ENCODE data around the gene ETV5. TPM values are rescaled to one million over a fixed set of nuclear protein-coding genes. Genes with fewer than 3 reads are reported as not detected.

ETV5 gene
- total RNA-seq, 2 donors from 2014 or later: 0.99 to 1.2 TPM

DNA sequence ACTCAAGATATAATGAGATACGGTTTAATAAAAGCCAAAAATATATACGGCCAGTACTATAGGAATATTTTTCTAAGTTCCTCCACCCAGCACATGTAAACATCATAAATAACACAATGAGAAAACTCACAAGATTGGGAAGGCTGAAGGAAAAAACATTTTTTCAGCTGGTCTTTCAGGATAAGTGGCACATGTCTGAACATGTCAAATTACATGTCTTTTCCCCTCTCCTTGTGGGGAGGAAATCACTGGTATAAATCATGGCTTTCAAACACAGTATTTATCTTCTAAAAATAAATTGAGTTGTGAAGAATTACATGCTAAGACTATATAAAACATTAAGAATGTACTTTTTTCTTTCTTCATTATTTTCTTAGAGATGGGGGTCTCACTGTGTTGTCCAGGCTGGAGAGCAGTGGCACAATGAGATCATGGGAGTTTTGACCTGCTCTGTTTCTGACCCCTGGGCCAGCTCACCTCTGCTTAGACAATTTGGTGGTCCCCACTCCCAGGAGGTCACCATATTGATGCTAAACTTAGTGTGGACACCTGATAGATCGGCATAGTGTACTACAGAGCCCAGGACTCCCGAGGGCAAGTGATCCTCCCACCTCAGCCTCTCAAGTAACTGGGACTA lies 32.8 kb downstream of the ETV5 start:
- H3K27ac Mint-ChIP-seq: no peak overlapping the region

DNA sequence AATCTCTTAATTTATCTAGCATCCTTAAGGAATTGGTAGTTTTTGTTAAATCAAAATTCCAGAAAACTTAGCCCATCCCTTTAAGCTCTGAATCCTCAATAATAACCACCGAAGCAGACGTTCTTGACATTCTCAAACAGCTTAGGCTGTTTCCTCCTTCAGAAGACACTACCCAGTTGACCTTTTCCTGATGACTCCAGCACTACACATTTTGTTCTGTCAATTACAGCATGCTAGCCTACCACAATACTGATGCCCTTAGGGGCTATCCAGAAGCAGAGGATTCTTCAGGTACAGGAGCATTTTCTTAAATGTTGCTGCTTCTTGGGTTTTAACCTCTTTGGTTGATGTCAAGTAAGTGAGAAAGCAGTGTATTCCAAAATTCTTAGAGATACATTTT lies 33.4 kb downstream of the ETV5 start:
- H3K9me3 Mint-ChIP-seq: no peaks in the 10 kb centered on the region
- H3K36me3 Mint-ChIP-seq (ENCODE audit: low read depth): no peaks in the 10 kb centered on the region
- peaks cover 21% of the 10 kb centered on the region for H3K27me3 Mint-ChIP-seq
- no peak overlapping the region for H3K27ac Mint-ChIP-seq
- no peaks in the 10 kb centered on the region for H3K4me1 Mint-ChIP-seq
- H3K4me3 Mint-ChIP-seq: no peak overlapping the region
- no peak for ATAC-seq (replicated peaks)

More for the DNA sequence above, 32.8 kb downstream of the ETV5 start:
- no peaks in the 10 kb centered on the region for H3K36me3 Mint-ChIP-seq (ENCODE audit: low read depth)
- peaks cover 22% of the 10 kb centered on the region for H3K27me3 Mint-ChIP-seq
- no peaks in the 10 kb centered on the region for H3K9me3 Mint-ChIP-seq
- ATAC-seq (replicated peaks): no peak
- H3K4me1 Mint-ChIP-seq: no peaks in the 10 kb centered on the region
- H3K4me3 Mint-ChIP-seq: no peak overlapping the region

DNA sequence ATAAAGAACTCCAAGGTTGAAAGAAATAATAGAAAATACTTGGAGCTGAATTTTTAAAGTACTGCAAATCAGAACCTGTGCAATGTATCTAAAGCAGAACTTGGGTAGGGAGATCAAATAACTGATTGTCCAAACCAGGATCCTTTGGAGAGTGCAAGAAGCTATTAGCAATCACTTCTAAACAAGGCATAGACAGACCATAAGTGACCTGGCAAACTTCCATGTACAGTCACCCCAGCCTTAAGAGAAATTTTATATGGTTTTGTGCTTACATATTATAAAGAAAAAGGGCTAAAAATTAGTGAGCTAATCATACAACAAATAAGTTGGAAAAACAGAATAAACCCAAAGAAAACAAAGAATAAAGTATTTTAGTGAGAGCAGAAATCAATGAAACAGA lies 35.2 kb downstream of the ETV5 start:
- H3K36me3 Mint-ChIP-seq (ENCODE audit: low read depth): no peaks in the 10 kb centered on the region
- no peak for ATAC-seq (replicated peaks)
- no peak overlapping the region for H3K27ac Mint-ChIP-seq
- no peak overlapping the region for H3K4me3 Mint-ChIP-seq
- no peaks in the 10 kb centered on the region for H3K9me3 Mint-ChIP-seq
- H3K27me3 Mint-ChIP-seq: peaks cover 24% of the 10 kb centered on the region
- no peaks in the 10 kb centered on the region for H3K4me1 Mint-ChIP-seq

DNA sequence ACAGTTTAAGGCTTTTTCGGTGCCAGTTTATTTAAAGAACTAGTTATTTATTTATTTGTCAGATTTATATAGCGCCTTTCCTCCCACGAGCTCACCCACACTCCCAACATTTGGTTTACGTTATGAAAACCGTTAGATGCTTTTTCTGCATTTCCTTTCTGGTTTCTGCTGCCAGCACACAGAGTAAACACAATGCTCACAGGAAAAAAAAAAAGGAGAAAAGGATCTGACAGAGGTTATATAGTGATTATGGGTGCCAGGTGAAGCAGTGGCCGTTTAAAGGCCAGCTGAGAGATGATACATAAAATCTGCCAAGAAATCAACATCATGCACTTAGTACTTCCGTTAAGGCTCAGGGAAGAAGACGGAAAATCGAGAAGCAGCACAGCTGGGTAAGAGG lies 37.9 kb downstream of the ETV5 start:
- no peak overlapping the region for H3K27ac Mint-ChIP-seq
- H3K27me3 Mint-ChIP-seq: peaks cover 21% of the 10 kb centered on the region
- H3K36me3 Mint-ChIP-seq (ENCODE audit: low read depth): no peaks in the 10 kb centered on the region
- no peaks in the 10 kb centered on the region for H3K9me3 Mint-ChIP-seq
- H3K4me3 Mint-ChIP-seq: no peak overlapping the region
- no peak for ATAC-seq (replicated peaks)
- peaks cover 6% of the 10 kb centered on the region for H3K4me1 Mint-ChIP-seq

DNA sequence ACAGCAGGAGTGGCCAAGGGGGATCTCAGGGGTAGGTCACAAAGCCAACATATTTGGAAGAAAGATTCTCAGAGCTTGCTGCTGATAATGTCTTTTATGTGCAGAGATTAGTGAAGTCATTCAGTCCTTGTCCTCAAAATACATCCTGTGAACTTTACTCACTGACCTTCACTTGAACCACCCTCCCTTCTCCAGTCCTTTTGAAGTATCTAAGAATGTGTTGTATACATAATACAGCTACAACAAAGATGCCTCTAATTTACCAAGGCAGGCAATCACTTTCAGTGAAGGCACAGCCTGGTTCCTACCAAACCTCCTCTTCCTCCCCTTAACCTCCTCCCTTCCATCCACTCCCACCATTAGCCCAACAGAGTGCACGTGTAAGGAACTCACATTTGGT lies 38.3 kb downstream of the ETV5 start:
- Mint-ChIP-seq H3K9me3 (no peaks in the 10 kb centered on the region), H3K27ac (no peak overlapping the region), H3K4me1 (peaks cover 6% of the 10 kb centered on the region), H3K4me3 (no peak overlapping the region), H3K27me3 (peaks cover 21% of the 10 kb centered on the region), H3K36me3 (ENCODE audit: low read depth) (no peaks in the 10 kb centered on the region)
- ATAC-seq (replicated peaks): no peak

DNA sequence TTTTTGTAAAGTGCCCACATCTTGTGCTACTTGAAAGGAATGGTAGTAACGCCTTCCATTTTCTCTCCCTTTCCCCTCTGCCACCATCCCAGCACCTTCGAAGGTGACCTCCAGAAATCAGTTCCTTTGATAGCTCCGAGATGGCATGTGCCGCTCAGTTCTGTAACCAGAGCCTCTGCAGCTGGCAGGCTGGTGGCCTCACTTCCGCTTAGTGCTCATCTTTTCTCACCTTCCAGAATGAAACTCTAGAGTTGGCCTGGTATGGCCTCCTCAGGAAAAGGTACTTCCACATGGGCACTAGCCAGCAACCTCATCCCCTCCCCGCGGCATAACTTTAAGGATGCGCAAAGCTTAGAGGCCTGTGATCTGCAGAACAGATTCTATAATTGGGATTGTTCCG lies 38.8 kb downstream of the ETV5 start:
- H3K4me1 Mint-ChIP-seq: peaks cover 6% of the 10 kb centered on the region
- ATAC-seq (replicated peaks): no peak
- H3K27me3 Mint-ChIP-seq: peaks cover 23% of the 10 kb centered on the region
- no peaks in the 10 kb centered on the region for H3K36me3 Mint-ChIP-seq (ENCODE audit: low read depth)
- H3K9me3 Mint-ChIP-seq: no peaks in the 10 kb centered on the region
- no peak overlapping the region for H3K4me3 Mint-ChIP-seq
- no peak overlapping the region for H3K27ac Mint-ChIP-seq

DNA sequence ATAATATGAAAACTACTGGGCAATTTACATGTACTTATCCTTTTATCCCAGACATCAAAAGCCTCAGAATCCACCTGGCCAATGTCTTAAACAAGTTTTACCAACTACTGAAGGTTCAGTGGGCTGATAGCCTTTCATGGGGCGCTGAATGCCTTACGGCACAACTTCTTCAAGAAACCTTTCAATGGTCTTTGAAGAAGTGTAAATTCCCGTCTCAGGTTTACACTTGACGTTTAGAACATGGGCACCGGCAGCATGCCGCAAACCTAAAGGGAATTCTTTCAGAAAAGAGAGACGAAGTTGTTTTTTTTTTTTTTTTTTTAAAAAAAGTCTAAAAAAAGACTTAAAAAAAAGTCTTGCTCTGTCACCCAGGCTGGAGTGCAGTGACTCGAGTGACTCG lies 39.7 kb downstream of the ETV5 start:
- Mint-ChIP-seq H3K4me1 (peaks cover 6% of the 10 kb centered on the region), H3K36me3 (ENCODE audit: low read depth) (no peaks in the 10 kb centered on the region), H3K27me3 (peaks cover 23% of the 10 kb centered on the region), H3K9me3 (no peaks in the 10 kb centered on the region), H3K4me3 (no peak overlapping the region), H3K27ac (no peak overlapping the region)
- ATAC-seq (replicated peaks): no peak

DNA sequence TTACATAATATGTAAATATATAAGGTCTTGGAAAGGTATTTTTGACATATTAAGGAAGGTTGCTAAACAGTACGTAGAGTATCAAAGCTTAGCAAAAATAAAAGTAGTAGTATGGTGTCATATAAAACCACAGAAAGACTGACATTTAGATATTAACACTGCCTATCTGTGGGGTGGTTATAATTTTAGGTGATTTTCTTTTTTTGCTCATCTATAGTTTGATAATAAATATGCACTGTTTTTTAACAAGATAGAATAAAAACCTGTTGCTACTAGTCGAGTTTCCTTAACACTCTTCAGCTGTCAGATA lies 40.7 kb downstream of the ETV5 start:
- Mint-ChIP-seq H3K9me3 (no peaks in the 10 kb centered on the region), H3K4me3 (no peak overlapping the region), H3K4me1 (peaks cover 6% of the 10 kb centered on the region), H3K27me3 (peaks cover 27% of the 10 kb centered on the region), H3K27ac (no peak overlapping the region), H3K36me3 (ENCODE audit: low read depth) (no peaks in the 10 kb centered on the region)
- ATAC-seq (replicated peaks): peak; percentile 57

DNA sequence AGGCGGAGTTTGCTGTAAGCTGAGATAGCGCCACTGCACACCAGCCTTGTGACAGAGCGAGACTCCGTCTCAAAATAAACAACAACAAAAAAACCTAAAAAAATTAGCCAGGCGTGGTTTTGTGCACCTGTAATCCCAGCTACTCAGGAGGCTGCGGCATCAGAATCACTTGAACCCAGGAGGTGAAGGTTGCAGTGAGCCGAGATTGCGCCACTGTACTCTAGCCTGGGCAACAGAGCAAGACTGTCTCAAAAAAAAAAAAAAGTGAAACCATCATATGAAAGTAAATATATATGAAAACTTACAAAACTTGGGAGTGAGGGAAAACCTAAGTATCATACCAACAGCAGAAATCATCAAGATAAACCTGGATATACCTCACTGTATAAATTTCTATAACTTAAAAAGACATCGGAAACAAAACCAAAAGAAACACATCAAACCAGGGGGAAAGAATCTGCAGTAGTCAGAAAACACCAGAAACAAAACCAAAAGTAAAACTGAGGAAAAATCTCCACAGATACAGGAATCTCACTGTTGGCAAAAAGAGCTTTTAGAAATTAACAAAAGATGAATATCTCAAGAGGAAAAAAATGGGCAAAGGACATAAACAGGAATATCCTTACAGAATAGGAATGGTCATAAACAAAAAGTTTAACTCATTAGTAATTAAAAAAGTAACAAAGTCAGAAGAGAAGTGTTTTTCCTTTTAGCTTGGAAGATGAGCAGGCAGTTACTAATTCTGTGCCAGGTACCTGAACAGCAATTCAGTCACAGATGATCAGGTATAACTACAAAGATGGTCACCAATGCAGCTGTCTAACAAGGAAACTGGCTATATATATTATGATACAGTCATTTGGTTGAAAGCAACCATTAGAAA lies 41.3 kb downstream of the ETV5 start:
- ATAC-seq (replicated peaks): peak; percentile 59
- peaks cover 27% of the 10 kb centered on the region for H3K27me3 Mint-ChIP-seq
- peak overlapping the region; percentile 55 for H3K4me3 Mint-ChIP-seq
- no peaks in the 10 kb centered on the region for H3K9me3 Mint-ChIP-seq
- H3K4me1 Mint-ChIP-seq: peaks cover 6% of the 10 kb centered on the region
- H3K27ac Mint-ChIP-seq: peak overlapping the region; percentile 68
- no peaks in the 10 kb centered on the region for H3K36me3 Mint-ChIP-seq (ENCODE audit: low read depth)

DNA sequence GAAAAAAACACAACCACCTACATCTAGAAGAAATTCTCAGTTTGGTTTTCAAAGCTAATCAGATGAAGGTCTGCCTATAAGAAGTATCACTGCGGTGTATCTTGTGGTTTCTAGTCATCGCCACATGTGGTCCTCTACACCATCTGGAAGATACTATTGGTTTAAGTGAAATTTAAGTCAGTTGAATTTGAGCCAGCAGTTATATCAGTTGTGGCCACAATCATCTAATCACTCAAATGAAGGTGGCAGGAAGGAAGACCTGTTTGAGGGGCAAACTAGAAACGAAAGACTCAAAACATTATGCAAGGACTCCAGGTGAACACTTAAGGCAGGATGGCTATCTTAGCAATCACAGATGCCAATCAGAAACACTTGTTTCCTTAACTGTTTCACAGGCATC lies 48.7 kb downstream of the ETV5 start:
- peak; percentile 86 for ATAC-seq (replicated peaks)
- Mint-ChIP-seq H3K27me3 (peaks cover 38% of the 10 kb centered on the region), H3K36me3 (ENCODE audit: low read depth) (no peaks in the 10 kb centered on the region), H3K9me3 (no peaks in the 10 kb centered on the region), H3K4me3 (no peak overlapping the region), H3K27ac (no peak overlapping the region), H3K4me1 (peaks cover 7% of the 10 kb centered on the region)

DNA sequence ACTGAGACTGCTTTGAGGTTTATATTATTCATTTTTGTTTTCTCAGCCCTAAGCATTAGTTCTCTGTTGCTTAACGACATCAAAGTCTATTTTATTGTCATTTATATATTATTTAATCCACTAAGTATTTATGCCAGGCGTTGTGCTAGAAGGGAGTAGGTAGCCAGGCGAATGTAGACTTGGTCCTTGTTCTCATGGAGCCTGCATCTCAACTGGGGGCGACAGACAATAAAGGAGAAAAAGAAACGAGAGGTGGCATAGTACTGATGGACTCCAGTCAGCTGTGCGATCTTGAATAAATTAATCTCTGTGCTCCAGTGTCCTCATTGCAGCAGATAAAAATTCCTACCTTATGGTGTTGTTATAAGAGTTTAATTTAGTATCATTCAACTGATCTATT lies 49.7 kb downstream of the ETV5 start:
- no peak overlapping the region for H3K4me3 Mint-ChIP-seq
- H3K27ac Mint-ChIP-seq: no peak overlapping the region
- ATAC-seq (replicated peaks): no peak
- H3K9me3 Mint-ChIP-seq: no peaks in the 10 kb centered on the region
- H3K27me3 Mint-ChIP-seq: peaks cover 39% of the 10 kb centered on the region
- peaks cover 7% of the 10 kb centered on the region for H3K4me1 Mint-ChIP-seq
- no peaks in the 10 kb centered on the region for H3K36me3 Mint-ChIP-seq (ENCODE audit: low read depth)

DNA sequence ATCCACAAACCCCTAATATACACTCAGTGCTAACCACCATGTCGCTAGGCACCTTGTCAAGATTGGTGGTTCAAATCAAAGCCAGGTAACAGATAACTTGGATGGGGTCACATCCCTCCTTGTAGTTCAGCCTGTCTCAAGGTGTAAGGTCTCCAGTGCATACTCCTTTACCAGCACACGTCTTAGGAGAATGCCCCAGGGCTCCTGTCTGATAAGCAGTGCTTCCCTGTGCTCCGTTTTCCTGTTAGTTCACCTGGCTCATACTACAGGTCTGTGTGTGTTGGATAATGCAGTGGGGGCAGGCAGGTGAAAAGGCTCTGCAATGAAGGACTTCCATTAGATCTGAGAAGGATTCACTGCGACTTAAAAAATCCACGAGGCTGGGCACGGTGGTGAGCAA lies 50.7 kb downstream of the ETV5 start:
- no peak overlapping the region for H3K4me3 Mint-ChIP-seq
- no peak overlapping the region for H3K27ac Mint-ChIP-seq
- no peaks in the 10 kb centered on the region for H3K36me3 Mint-ChIP-seq (ENCODE audit: low read depth)
- H3K9me3 Mint-ChIP-seq: no peaks in the 10 kb centered on the region
- H3K4me1 Mint-ChIP-seq: peaks cover 7% of the 10 kb centered on the region
- no peak for ATAC-seq (replicated peaks)
- H3K27me3 Mint-ChIP-seq: peaks cover 39% of the 10 kb centered on the region

DNA sequence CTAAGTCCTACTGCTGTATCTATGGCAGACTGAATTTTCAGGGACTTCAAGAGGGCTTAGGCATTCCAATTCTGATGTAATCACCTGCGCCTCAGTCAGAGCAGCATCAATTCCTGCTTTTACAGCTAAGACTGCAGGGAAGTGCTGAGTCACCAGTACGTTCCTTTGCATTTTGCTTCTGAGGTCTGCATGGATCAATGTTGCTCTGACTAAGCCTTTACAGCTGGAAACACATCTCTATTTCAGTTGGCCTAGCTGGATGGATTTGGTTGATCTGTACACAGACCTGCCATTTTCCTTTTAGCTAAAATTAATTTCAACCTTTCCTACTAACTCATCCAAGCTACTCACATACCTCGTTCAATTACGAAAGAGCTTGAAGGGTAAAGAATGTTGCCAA lies 51.3 kb downstream of the ETV5 start:
- Mint-ChIP-seq H3K4me1 (peaks cover 7% of the 10 kb centered on the region), H3K36me3 (ENCODE audit: low read depth) (no peaks in the 10 kb centered on the region), H3K9me3 (no peaks in the 10 kb centered on the region), H3K27ac (no peak overlapping the region), H3K4me3 (no peak overlapping the region), H3K27me3 (peaks cover 39% of the 10 kb centered on the region)
- no peak for ATAC-seq (replicated peaks)

DNA sequence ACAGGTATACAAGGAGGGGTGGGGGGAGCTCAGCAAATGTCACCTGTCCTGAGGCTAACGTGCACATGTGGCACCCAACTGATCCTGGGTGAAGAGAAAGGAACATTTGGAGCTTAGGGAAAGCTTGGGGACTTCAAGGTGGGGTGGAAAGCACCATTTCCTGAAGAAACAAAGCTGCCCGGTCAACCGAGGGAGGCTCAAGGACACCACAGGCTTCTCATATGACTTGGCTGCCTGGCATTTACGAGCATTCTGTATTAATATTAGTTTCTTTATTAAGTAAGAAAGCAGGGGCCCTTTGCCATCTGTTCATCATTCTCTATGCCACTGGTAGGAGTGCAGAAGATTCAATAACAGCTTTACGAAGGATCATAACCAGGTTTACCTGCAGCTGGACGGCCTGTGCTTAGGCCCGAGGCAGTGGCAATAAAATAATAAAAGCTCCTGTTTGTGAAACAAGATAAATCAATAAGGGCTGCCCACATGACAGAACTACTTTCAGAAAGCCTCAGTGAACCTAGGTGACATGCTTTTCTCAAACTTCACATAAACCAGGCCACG lies 54.0 kb downstream of the ETV5 start:
- Mint-ChIP-seq H3K27me3 (peaks cover 51% of the 10 kb centered on the region), H3K27ac (no peak overlapping the region), H3K4me3 (no peak overlapping the region), H3K4me1 (peaks cover under 1% of the 10 kb centered on the region), H3K9me3 (no peaks in the 10 kb centered on the region), H3K36me3 (ENCODE audit: low read depth) (no peaks in the 10 kb centered on the region)
- ATAC-seq (replicated peaks): no peak
